Measurements from ENCODE around the gene CCNQ.

The CCNQ gene

GRCh38 chrX:153595387-153595786 is 3.6 kb downstream of the CCNQ start:
- H3K4me2 ChIP-seq (ENCODE audit: low read depth, low read length, poor library complexity, severe bottlenecking), result no peak overlapping the region
- no peaks in the 10 kb centered on the region for H3F3A ChIP-seq (ENCODE audit: low read depth)
- H3K9me3 ChIP-seq (ENCODE audit: insufficient read depth, low read depth, low read length), result no peaks in the 10 kb centered on the region
- H3K36me3 ChIP-seq (ENCODE audit: insufficient read depth, low read length), result peaks cover 11% of the 10 kb centered on the region; the same call in 1 of the 2 replicates
- H2AFZ ChIP-seq (ENCODE audit: low read length), result no peak overlapping the region
- H3K27me3 ChIP-seq (ENCODE audit: insufficient read depth, low read length, poor library complexity, severe bottlenecking), result no peaks in the 10 kb centered on the region
- H4K20me1 ChIP-seq (ENCODE audit: insufficient read depth, low read length, poor library complexity, severe bottlenecking), result peaks cover 20% of the 10 kb centered on the region
- no peak overlapping the region for H3K4me3 ChIP-seq (ENCODE audit: low read length, poor library complexity, severe bottlenecking)
- no peaks in the 10 kb centered on the region for H3K9me2 ChIP-seq (replicated peaks; ENCODE audit: low read depth, low read length)
- no peak overlapping the region for H3K9ac ChIP-seq (ENCODE audit: low read depth, low read length, poor library complexity, severe bottlenecking)
- TF ChIP-seq CTCF (conservative IDR thresholded peaks at IDR 0.05; ENCODE audit: low read length) (no peak), EZH2phosphoT487 (IDR thresholded peaks at IDR 0.05; ENCODE audit: borderline replicate concordance) (no peak)
- peaks cover 45% of the 10 kb centered on the region for H3K79me2 ChIP-seq (ENCODE audit: insufficient read depth, low read length)
- H3K4me1 ChIP-seq (ENCODE audit: insufficient read depth, low read length, poor library complexity, severe bottlenecking), result peaks cover 12% of the 10 kb centered on the region

- H3K79me2 ChIP-seq (ENCODE audit: insufficient read depth, low read length), result peaks cover 36% of the 10 kb centered on the region
- no peak overlapping the region for H3K9ac ChIP-seq (ENCODE audit: low read depth, low read length, poor library complexity, severe bottlenecking)
- peaks cover 9% of the 10 kb centered on the region for H3K4me1 ChIP-seq (ENCODE audit: insufficient read depth, low read length, poor library complexity, severe bottlenecking)
- peaks cover 11% of the 10 kb centered on the region; the same call in 1 of the 2 replicates for H3K36me3 ChIP-seq (ENCODE audit: insufficient read depth, low read length)
- peaks cover 20% of the 10 kb centered on the region for H4K20me1 ChIP-seq (ENCODE audit: insufficient read depth, low read length, poor library complexity, severe bottlenecking)
- no peak overlapping the region for H3K4me3 ChIP-seq (ENCODE audit: low read length, poor library complexity, severe bottlenecking)
- H3K27me3 ChIP-seq (ENCODE audit: insufficient read depth, low read length, poor library complexity, severe bottlenecking), result no peaks in the 10 kb centered on the region
- no peaks in the 10 kb centered on the region for H3K9me2 ChIP-seq (replicated peaks; ENCODE audit: low read depth, low read length)
- TF ChIP-seq CTCF (conservative IDR thresholded peaks at IDR 0.05; ENCODE audit: low read length) (no peak), EZH2phosphoT487 (IDR thresholded peaks at IDR 0.05; ENCODE audit: borderline replicate concordance) (no peak)
- H3F3A ChIP-seq (ENCODE audit: low read depth), result no peaks in the 10 kb centered on the region
- no peak overlapping the region for H3K4me2 ChIP-seq (ENCODE audit: low read depth, low read length, poor library complexity, severe bottlenecking)
- no peak overlapping the region for H2AFZ ChIP-seq (ENCODE audit: low read length)
- H3K9me3 ChIP-seq (ENCODE audit: insufficient read depth, low read depth, low read length), result no peaks in the 10 kb centered on the region
These were observed 5.0 kb downstream of the CCNQ start for GRCh38 chrX:153593811-153594500.

DNA sequence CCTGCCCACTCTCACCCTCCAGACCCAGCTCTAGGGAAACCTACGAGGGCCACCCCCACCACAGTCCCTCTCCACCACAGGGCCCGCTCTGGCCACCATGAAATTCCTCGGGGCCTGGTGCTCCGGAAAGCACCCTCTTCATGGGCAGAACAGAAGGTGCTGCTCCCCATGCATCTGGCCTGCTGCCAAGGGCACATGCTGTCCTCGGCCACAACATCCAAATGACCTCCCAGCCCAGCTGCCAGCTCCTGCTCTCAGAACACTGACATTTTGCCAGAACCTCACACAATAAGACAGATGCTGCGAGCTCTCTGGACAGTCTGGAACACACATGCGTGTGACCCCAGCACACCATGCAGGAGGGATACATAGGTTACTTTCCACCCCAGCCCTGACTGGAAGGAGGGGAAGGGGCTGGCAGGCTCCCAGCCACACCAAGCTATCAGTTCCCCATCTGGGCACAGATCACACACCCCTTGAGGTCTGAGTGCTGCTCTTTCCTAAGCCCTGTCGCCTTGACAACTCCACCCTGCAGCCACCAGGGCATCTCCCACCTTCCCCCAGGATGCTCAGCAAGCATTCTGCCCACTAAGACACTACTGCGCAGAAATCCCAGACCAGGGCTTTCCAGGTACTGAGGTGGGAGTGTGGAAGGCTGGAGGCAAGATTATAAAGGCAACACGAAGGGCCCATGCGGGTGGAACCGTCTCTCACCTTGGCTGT is 5.8 kb downstream of the CCNQ start:
- peaks cover 15% of the 10 kb centered on the region; the same call in 1 of the 2 replicates for H3K36me3 ChIP-seq (ENCODE audit: insufficient read depth, low read length)
- peaks cover 9% of the 10 kb centered on the region for H3K4me1 ChIP-seq (ENCODE audit: insufficient read depth, low read length, poor library complexity, severe bottlenecking)
- no peak overlapping the region for H3K4me2 ChIP-seq (ENCODE audit: low read depth, low read length, poor library complexity, severe bottlenecking)
- H3F3A ChIP-seq (ENCODE audit: low read depth), result no peaks in the 10 kb centered on the region
- H3K27me3 ChIP-seq (ENCODE audit: insufficient read depth, low read length, poor library complexity, severe bottlenecking), result no peaks in the 10 kb centered on the region
- H3K9me2 ChIP-seq (replicated peaks; ENCODE audit: low read depth, low read length), result no peaks in the 10 kb centered on the region
- peaks cover 17% of the 10 kb centered on the region for H4K20me1 ChIP-seq (ENCODE audit: insufficient read depth, low read length, poor library complexity, severe bottlenecking)
- TF ChIP-seq EZH2phosphoT487 (IDR thresholded peaks at IDR 0.05; ENCODE audit: borderline replicate concordance) (no peak), CTCF (conservative IDR thresholded peaks at IDR 0.05; ENCODE audit: low read length) (no peak)
- H2AFZ ChIP-seq (ENCODE audit: low read length), result no peak overlapping the region
- H3K9ac ChIP-seq (ENCODE audit: low read depth, low read length, poor library complexity, severe bottlenecking), result no peak overlapping the region
- peaks cover 28% of the 10 kb centered on the region for H3K79me2 ChIP-seq (ENCODE audit: insufficient read depth, low read length)
- H3K9me3 ChIP-seq (ENCODE audit: insufficient read depth, low read depth, low read length), result no peaks in the 10 kb centered on the region
- H3K4me3 ChIP-seq (ENCODE audit: low read length, poor library complexity, severe bottlenecking), result no peak overlapping the region
